Neural progenitor cell (in vitro differentiated cells): Measurements from ENCODE around the gene EPHB2.

Experiments used
- CTCF ChIP-seq: fragments of 200-600 bp; sonication (generic); IDR thresholded peaks from 2 replicates; pipeline ENCODE4 v1.5.1; 2017; ENCODE audit warnings: antibody characterized with exemption, mild to moderate bottlenecking
- EZH2 ChIP-seq: fragments of 200-600 bp; sonication (generic); IDR thresholded peaks from 2 replicates; pipeline ENCODE4 v1.6.1; 2017; ENCODE audit warnings: antibody characterized with exemption, mild to moderate bottlenecking, moderate library complexity
- EZH2phosphoT487 ChIP-seq: fragments of 200-600 bp; sonication (generic); IDR thresholded peaks from 2 replicates; pipeline ENCODE4 v1.6.1; 2017; ENCODE audit warnings: antibody characterized with exemption

GRCh38 chr1:22729400-22729773, 18.7 kb downstream of the EPHB2 start:
- TF ChIP-seq CTCF (no peak), EZH2 (no peak), EZH2phosphoT487 (no peak)
